Liver (tissue), 9 donors: ENCODE measurements around the gene LGALS12. TPM values are rescaled to one million over a fixed set of nuclear protein-coding genes. Genes with fewer than 3 reads are reported as not detected.

Experiments
- DNase-seq: peaks from one replicate; pipeline ENCODE4 v3.0.0-alpha.2; 2017; ENCODE audit warnings: low spot score
- H3K27ac ChIP-seq, 2 donors: one replicate each; pipeline ENCODE4 v1.7.0; 2013; ENCODE audit warnings: inconsistent platforms in 2 of 2, low read length in 2 of 2, control low read depth in 1 of 2, low read depth in 1 of 2, mild to moderate bottlenecking in 1 of 2
- H3K27me3 ChIP-seq, 4 donors: one replicate each; pipeline versions ENCODE4 v1.6.1 to v1.7.0; 2013; ENCODE audit warnings: low read length in 3 of 4, inconsistent platforms in 1 of 4, mild to moderate bottlenecking in 1 of 4, moderate library complexity in 1 of 4; ENCODE audit not compliant: control insufficient read depth in 4 of 4, insufficient read depth in 4 of 4
- H3K36me3 ChIP-seq, 4 donors: one replicate each; pipeline versions ENCODE4 v1.6.1 to v1.7.0; 2013; ENCODE audit warnings: low read length in 3 of 4, mild to moderate bottlenecking in 3 of 4, low read depth in 1 of 4, moderate library complexity in 1 of 4; ENCODE audit not compliant: control insufficient read depth in 4 of 4, insufficient read depth in 3 of 4
- H3K4me1 ChIP-seq, 4 donors: one replicate each; pipeline versions ENCODE4 v1.6.1 to v1.7.0; 2013; ENCODE audit warnings: low read length in 3 of 4, mild to moderate bottlenecking in 3 of 4, moderate library complexity in 1 of 4; ENCODE audit not compliant: control insufficient read depth in 4 of 4, insufficient read depth in 4 of 4
- H3K4me3 ChIP-seq, 3 donors: one replicate each; pipeline versions ENCODE4 v1.6.1 to v1.7.0; 2013; ENCODE audit warnings: low read length in 3 of 3, control low read depth in 1 of 3, low read depth in 1 of 3, mild to moderate bottlenecking in 1 of 3
- H3K9ac ChIP-seq, 2 donors: one replicate each; pipeline ENCODE4 v1.7.0; 2013; ENCODE audit warnings: low read length in 2 of 2, mild to moderate bottlenecking in 2 of 2, moderate library complexity in 2 of 2, control low read depth in 1 of 2, low read depth in 1 of 2
- H3K9me3 ChIP-seq, 4 donors: one replicate each; pipeline versions ENCODE4 v1.6.1 to v1.7.0; 2013; ENCODE audit warnings: low read length in 3 of 4; ENCODE audit not compliant: control insufficient read depth in 4 of 4
- ATF3 ChIP-seq: IDR thresholded peaks from 2 replicates; pipeline ENCODE4 v1.6.1; 2016; ENCODE audit warnings: antibody characterized with exemption
- CTCF ChIP-seq: fragments of 150-350 bp; IDR thresholded peaks from 2 replicates; pipeline ENCODE4 v1.5.1; 2017; ENCODE audit warnings: improper control_type of control experiment, low read depth, low read length; ENCODE audit not compliant: missing input control
- EGR1 ChIP-seq, 2 donors: IDR thresholded peaks; 2 replicates each; pipeline ENCODE4 v1.6.1; 2016 to 2018; ENCODE audit warnings: antibody characterized with exemption in 2 of 2, low read depth in 2 of 2
- FOXA1 ChIP-seq: IDR thresholded peaks from 2 replicates; pipeline ENCODE4 v1.6.1; 2016; ENCODE audit warnings: antibody characterized with exemption
- FOXA2 ChIP-seq: IDR thresholded peaks from 2 replicates; pipeline ENCODE4 v1.6.1; 2016; ENCODE audit warnings: antibody characterized with exemption
- GABPA ChIP-seq, 2 donors: IDR thresholded peaks in 1 of 2; conservative IDR thresholded peaks in 1 of 2; 2 replicates each; pipeline ENCODE4 v1.6.1; 2016; ENCODE audit warnings: antibody characterized with exemption in 2 of 2, mild to moderate bottlenecking in 1 of 2, moderate library complexity in 1 of 2
- HNF4A ChIP-seq, 2 donors: conservative IDR thresholded peaks; 2 replicates each; pipeline ENCODE4 v1.6.1; 2016; ENCODE audit warnings: antibody characterized with exemption in 2 of 2, mild to moderate bottlenecking in 2 of 2
- HNF4G ChIP-seq: IDR thresholded peaks from 2 replicates; pipeline ENCODE4 v1.6.1; 2016; ENCODE audit warnings: antibody characterized with exemption
- JUND ChIP-seq, 2 donors: IDR thresholded peaks; 2 replicates each; pipeline ENCODE4 v1.6.1; 2016; ENCODE audit warnings: antibody characterized with exemption in 2 of 2
- NR2F2 ChIP-seq: IDR thresholded peaks from 2 replicates; pipeline ENCODE4 v1.6.1; 2016; ENCODE audit warnings: antibody characterized with exemption
- RAD21 ChIP-seq, 2 donors: IDR thresholded peaks; 2 replicates each; pipeline ENCODE4 v1.6.1; 2016; ENCODE audit warnings: antibody characterized with exemption in 2 of 2, mild to moderate bottlenecking in 2 of 2
- REST ChIP-seq: IDR thresholded peaks from 2 replicates; pipeline ENCODE4 v1.6.1; 2016; ENCODE audit warnings: antibody characterized with exemption, mild to moderate bottlenecking
- RXRA ChIP-seq, 2 donors: IDR thresholded peaks; 2 replicates each; pipeline ENCODE4 v1.6.1; 2017 to 2018; ENCODE audit warnings: antibody characterized with exemption in 2 of 2, mild to moderate bottlenecking in 1 of 2
- SP1 ChIP-seq: IDR thresholded peaks from 2 replicates; pipeline ENCODE4 v1.6.1; 2018; ENCODE audit warnings: antibody characterized with exemption, mild to moderate bottlenecking
- TAF1 ChIP-seq: conservative IDR thresholded peaks from 2 replicates; pipeline ENCODE4 v1.6.1; 2016; ENCODE audit warnings: antibody characterized with exemption, mild to moderate bottlenecking
- YY1 ChIP-seq: IDR thresholded peaks from 2 replicates; pipeline ENCODE4 v1.6.1; 2016; ENCODE audit warnings: antibody characterized with exemption, mild to moderate bottlenecking
- WGBS: extraction: QIAGEN DNeasy Blood & Tissue Kit; methylation state at CpG from one replicate; pipeline ENCODE4 v1.1.7; 2013; 5-methylcytosine and 5-hydroxymethylcytosine counted together
- polyA plus RNA-seq, 2 donors: library from polyadenylated mRNA; stranded (reverse) in 1 of 2; unstranded in 1 of 2; fragments of 200-250 nt in 1 of 2; fragments of >200 nt in 1 of 2; fragmentation: Nextera tagmentation in 1 of 2; extraction: Ambion mirVana in 1 of 2; gene quantifications; one replicate each; pipeline versions ENCODE4 v1.2.1 to v1.2.3, GENCODE V29; 2013 to 2015
- total RNA-seq, 2 donors: library from RNA; depleted of rRNA; stranded (reverse); fragments of >200 nt; gene quantifications; one replicate each; pipeline ENCODE4 v1.2.3, GENCODE V29; 2014
- TF ChIP-seq, protein P1 (sequence below): IDR thresholded peaks from 2 replicates; pipeline ENCODE4 v1.6.1; 2016; ENCODE audit warnings: antibody characterized with exemption
- TF ChIP-seq, protein P2 (sequence below): IDR thresholded peaks from 2 replicates; pipeline ENCODE4 v1.6.1; 2016; ENCODE audit warnings: antibody characterized with exemption
- donor health status: healthy.
- donor health status: healthy.
- donor health status: healthy.
- donor health status: healthy.
- donor health status: healthy.

LGALS12 gene
- total and polyA plus RNA-seq, 4 donors = 0.03 to 0.98 TPM; not detected in 2

- Histone ChIP-seq H3K9me3 (peaks cover 0 to 4% (median 2%) of the 10 kb centered on the region in 4 donors), H3K9ac (no peak overlapping the region), H3K27me3 (no peaks in the 10 kb centered on the region), H3K4me1 (peaks cover 3 to 28% (median 16%) of the 10 kb centered on the region in 4 donors), H3K36me3 (no peaks in the 10 kb centered on the region), H3K4me3 (no peak overlapping the region), H3K27ac (no peak overlapping the region)
- no peak for TF ChIP-seq JUND (IDR thresholded peaks at IDR 0.05)
- no peak for TF ChIP-seq FOXA1
- TF ChIP-seq REST = no peak
- TF ChIP-seq CTCF = no peak
- TF ChIP-seq, protein P1, sequence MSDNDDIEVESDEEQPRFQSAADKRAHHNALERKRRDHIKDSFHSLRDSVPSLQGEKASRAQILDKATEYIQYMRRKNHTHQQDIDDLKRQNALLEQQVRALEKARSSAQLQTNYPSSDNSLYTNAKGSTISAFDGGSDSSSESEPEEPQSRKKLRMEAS = no peak
- no peak for TF ChIP-seq GABPA (IDR thresholded peaks at IDR 0.05 in 1 of 2, conservative IDR thresholded peaks at IDR 0.05 in 1 of 2)
- DNase-seq = no peak
- 85% methylated on average over 4 of the region's 4 CpGs for WGBS
Measured at GRCh38 chr11:63499874-63500273, 6.0 kb upstream of the LGALS12 start.

DNA sequence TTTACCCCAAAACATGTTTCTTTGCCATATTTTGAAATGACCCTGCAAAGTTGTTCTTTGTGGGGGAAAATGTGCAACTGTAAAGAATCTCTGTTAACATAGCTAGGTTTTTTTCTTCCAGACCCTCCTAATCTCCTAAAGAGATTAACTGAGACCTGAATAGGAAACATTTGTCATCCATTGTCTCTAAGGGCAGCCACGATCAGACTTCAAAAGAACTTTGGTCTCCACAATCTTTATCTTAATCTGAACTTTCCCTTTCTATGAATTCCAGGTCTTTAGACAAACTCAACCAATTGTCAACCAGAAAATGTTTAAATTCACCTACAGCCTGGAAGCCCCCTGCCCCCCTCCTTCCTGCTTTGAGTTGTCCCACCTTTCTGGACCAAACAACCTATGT lies 4.6 kb upstream of the LGALS12 start:
- Histone ChIP-seq H3K9ac (no peak overlapping the region), H3K4me3 (no peak overlapping the region), H3K27ac (no peak overlapping the region), H3K4me1 (peaks cover 12 to 35% (median 24%) of the 10 kb centered on the region in 4 donors), H3K27me3 (no peaks in the 10 kb centered on the region), H3K9me3 (peaks cover 0 to 4% (median 2%) of the 10 kb centered on the region in 4 donors), H3K36me3 (no peaks in the 10 kb centered on the region)
- DNase-seq = no peak
- WGBS = 29% methylated on average over 1 of the region's 1 CpG
- TF ChIP-seq HNF4G = no peak
- no peak for TF ChIP-seq RXRA (IDR thresholded peaks at IDR 0.05)
- no peak for TF ChIP-seq YY1
- no peak for TF ChIP-seq EGR1 (IDR thresholded peaks at IDR 0.05; ENCODE audit: low read depth in 2 of 2)
- no peak for TF ChIP-seq RAD21 (IDR thresholded peaks at IDR 0.05)
- TF ChIP-seq SP1 = no peak
- TF ChIP-seq, protein P2, sequence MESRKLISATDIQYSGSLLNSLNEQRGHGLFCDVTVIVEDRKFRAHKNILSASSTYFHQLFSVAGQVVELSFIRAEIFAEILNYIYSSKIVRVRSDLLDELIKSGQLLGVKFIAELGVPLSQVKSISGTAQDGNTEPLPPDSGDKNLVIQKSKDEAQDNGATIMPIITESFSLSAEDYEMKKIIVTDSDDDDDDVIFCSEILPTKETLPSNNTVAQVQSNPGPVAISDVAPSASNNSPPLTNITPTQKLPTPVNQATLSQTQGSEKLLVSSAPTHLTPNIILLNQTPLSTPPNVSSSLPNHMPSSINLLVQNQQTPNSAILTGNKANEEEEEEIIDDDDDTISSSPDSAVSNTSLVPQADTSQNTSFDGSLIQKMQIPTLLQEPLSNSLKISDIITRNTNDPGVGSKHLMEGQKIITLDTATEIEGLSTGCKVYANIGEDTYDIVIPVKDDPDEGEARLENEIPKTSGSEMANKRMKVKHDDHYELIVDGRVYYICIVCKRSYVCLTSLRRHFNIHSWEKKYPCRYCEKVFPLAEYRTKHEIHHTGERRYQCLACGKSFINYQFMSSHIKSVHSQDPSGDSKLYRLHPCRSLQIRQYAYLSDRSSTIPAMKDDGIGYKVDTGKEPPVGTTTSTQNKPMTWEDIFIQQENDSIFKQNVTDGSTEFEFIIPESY = no peak
- TF ChIP-seq GABPA (IDR thresholded peaks at IDR 0.05 in 1 of 2, conservative IDR thresholded peaks at IDR 0.05 in 1 of 2) = no peak
- no peak for TF ChIP-seq CTCF
- no peak for TF ChIP-seq JUND (IDR thresholded peaks at IDR 0.05)
- TF ChIP-seq FOXA2 = no peak
- no peak for TF ChIP-seq HNF4A (conservative IDR thresholded peaks at IDR 0.05)
- TF ChIP-seq REST = no peak
- TF ChIP-seq, protein P1 = no peak
- TF ChIP-seq ATF3 = no peak
- no peak for TF ChIP-seq NR2F2
- TF ChIP-seq FOXA1 = no peak
- no peak for TF ChIP-seq TAF1
